Measurements from ENCODE around the gene DOCK10. TPM values are rescaled to one million over a fixed set of nuclear protein-coding genes. Genes with fewer than 3 reads are reported as not detected.

The DOCK10 gene
- total RNA-seq, 4 donors from 2014 or later: 16.7 to 37.2 (median 20.8) TPM

DNA sequence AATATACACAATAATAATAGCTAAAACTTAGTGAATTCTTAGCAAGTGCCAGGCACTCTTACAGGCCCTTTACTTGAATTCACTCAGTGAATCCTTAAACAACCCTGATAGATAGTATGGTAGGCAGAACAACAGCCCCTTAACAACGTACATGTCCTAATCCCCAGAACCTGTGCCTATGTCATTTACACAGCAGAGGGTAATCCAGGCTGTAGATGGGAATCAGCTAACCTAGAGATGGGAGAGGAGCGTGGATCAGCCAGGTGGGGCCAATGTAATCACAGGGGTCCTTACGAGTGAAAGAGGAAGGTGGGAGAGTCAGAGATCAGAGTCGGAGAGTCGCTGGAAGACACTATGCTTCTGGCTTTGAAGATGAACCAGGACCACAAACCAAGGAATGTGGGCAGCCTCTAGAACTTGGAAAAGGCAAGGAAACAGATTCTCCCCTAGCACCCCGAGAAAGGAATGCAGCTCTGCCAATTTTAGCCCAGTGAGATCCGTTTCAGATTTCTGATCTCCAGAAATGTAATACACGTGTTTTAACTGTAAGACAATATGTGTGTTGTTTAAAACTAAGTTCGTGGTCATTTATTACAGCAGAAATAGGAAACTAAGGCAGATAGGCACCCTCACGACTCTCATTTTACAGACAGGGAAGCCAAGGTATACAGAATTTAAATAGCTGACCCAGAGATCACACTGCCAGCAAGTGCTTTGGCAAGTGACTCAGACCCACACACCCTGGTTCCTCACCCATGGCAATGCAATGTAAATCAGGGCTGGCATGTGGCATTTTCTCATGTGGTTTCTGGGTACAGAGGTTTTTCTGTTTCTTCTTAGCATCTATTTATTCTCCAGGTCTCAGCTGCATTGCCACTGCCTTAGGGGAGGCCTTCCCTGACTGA is 68.9 kb downstream of the DOCK10 start:
- WGBS, 2 donors: 65 to 73% methylated on average over 10 of the region's 10 CpGs
- no peak for DNase-seq (ENCODE audit: low spot score in 2 of 2)
- no peak for TF ChIP-seq EP300 (IDR thresholded peaks at IDR 0.05)
- no peak for TF ChIP-seq POLR2A (IDR thresholded peaks at IDR 0.05)
- Histone ChIP-seq H3K36me3 (no peaks in the 10 kb centered on the region), H3K4me1 (peaks cover 0 to 24% (median 9%) of the 10 kb centered on the region in 4 donors), H3K27ac (peak overlapping the region in 3 of 4 donors; percentile 8 to 46 (median 40)), H3K9me3 (no peaks in the 10 kb centered on the region), H3K27me3 (no peaks in the 10 kb centered on the region), H3K4me3 (no peak overlapping the region)

DNA sequence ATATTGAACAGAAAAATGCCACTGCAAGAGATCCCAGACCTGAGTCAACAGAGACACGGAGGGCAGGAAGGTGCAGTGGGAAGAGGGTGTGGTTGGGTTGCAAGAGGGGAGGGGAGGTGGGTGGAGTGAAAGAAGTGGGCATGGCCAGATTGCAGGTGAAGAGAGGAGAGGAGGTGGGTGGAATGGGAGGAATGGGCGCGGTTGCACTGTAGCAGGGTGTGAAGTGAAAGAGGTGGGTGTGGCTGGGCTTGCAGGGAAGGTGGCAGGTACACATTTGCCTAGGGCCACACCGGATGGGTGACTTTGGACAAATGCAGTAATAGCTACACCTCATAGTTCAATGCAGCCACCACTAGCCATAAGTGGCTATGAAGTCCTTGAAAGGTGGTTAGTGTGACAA is 71.1 kb downstream of the DOCK10 start:
- H3K9me3 ChIP-seq: no peaks in the 10 kb centered on the region
- WGBS, 2 donors: 82 to 88% methylated on average over 4 of the region's 4 CpGs
- H3K36me3 ChIP-seq: no peaks in the 10 kb centered on the region
- no peak overlapping the region for H3K27ac ChIP-seq
- no peak overlapping the region for H3K4me3 ChIP-seq
- no peak for DNase-seq (ENCODE audit: low spot score in 2 of 2)
- TF ChIP-seq, protein P1, sequence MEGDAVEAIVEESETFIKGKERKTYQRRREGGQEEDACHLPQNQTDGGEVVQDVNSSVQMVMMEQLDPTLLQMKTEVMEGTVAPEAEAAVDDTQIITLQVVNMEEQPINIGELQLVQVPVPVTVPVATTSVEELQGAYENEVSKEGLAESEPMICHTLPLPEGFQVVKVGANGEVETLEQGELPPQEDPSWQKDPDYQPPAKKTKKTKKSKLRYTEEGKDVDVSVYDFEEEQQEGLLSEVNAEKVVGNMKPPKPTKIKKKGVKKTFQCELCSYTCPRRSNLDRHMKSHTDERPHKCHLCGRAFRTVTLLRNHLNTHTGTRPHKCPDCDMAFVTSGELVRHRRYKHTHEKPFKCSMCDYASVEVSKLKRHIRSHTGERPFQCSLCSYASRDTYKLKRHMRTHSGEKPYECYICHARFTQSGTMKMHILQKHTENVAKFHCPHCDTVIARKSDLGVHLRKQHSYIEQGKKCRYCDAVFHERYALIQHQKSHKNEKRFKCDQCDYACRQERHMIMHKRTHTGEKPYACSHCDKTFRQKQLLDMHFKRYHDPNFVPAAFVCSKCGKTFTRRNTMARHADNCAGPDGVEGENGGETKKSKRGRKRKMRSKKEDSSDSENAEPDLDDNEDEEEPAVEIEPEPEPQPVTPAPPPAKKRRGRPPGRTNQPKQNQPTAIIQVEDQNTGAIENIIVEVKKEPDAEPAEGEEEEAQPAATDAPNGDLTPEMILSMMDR (IDR thresholded peaks at IDR 0.05): no peak
- no peak for TF ChIP-seq POLR2A (IDR thresholded peaks at IDR 0.05)
- TF ChIP-seq EP300 (IDR thresholded peaks at IDR 0.05): no peak
- H3K27me3 ChIP-seq: no peaks in the 10 kb centered on the region
- peaks cover 0 to 25% (median 11%) of the 10 kb centered on the region in 4 donors for H3K4me1 ChIP-seq

DNA sequence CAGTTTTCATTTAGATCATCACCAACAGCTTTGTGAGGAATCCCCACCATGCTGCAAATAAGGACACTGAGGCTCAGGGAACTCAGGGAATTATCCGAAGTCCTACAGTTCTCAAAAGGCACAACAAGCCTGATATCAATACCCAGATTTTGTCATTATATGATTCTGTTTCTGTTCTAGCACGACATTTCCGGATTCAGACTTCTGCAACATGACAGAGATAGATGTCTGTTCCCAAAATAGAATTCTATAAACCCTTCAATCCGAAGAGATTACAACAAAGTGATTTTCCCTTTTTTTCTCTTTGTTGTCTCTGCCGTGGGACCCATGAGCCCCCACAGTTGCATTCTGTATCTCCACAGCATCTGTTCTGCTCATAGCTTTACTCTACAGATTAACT is 72.0 kb downstream of the DOCK10 start:
- no peaks in the 10 kb centered on the region for H3K9me3 ChIP-seq
- H3K27me3 ChIP-seq: no peaks in the 10 kb centered on the region
- peaks cover 0 to 25% (median 11%) of the 10 kb centered on the region in 4 donors for H3K4me1 ChIP-seq
- TF ChIP-seq, protein P1 (IDR thresholded peaks at IDR 0.05): no peak
- TF ChIP-seq EP300 (IDR thresholded peaks at IDR 0.05) (no peak), POLR2A (IDR thresholded peaks at IDR 0.05) (no peak)
- H3K4me3 ChIP-seq: no peak overlapping the region
- no peaks in the 10 kb centered on the region for H3K36me3 ChIP-seq
- DNase-seq (ENCODE audit: low spot score in 2 of 2): no peak
- peak overlapping the region in 2 of 4 donors; percentile 15 to 48 for H3K27ac ChIP-seq
- WGBS, 2 donors: 43 to 58% methylated on average over 5 of the region's 5 CpGs

DNA sequence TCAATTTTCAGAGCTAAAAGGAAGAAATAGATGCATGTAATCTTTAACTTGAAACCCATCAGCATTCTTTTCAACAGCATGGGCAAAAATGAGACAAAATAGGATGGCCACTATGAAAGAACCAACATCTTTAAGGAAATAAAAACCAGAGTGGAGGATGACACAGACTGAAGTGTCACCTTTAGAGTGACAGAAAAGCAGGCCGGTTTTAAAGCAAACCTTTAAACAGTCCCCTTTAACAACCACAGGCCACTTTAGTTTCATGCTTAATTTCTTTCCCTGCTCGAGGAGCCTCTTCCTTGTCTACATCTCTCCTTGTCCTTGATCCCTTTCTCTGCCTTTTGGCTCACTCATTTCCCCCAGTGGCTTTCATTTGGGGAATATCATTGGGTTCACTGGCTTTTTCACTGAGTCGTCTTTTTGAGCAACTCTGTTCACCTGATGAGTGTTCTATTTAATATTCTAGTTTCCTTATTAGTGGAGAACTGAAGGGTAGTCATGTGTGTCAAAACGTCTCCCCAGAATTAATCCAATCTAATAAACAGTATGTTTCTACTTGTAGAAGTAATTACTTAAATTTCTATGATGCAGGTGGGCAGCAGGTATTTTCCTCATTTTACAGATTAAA is 72.5 kb downstream of the DOCK10 start:
- no peaks in the 10 kb centered on the region for H3K27me3 ChIP-seq
- H3K4me3 ChIP-seq: no peak overlapping the region
- 79 to 87% methylated on average over 4 of the region's 4 CpGs for WGBS, 2 donors
- peak overlapping the region in 3 of 4 donors; percentile 15 to 48 (median 36) for H3K27ac ChIP-seq
- H3K9me3 ChIP-seq: no peaks in the 10 kb centered on the region
- no peak for DNase-seq (ENCODE audit: low spot score in 2 of 2)
- no peak for TF ChIP-seq POLR2A (IDR thresholded peaks at IDR 0.05)
- TF ChIP-seq, protein P1 (IDR thresholded peaks at IDR 0.05): no peak
- TF ChIP-seq EP300 (IDR thresholded peaks at IDR 0.05): no peak
- H3K36me3 ChIP-seq: no peaks in the 10 kb centered on the region
- peaks cover 0 to 25% (median 11%) of the 10 kb centered on the region in 4 donors for H3K4me1 ChIP-seq

DNA sequence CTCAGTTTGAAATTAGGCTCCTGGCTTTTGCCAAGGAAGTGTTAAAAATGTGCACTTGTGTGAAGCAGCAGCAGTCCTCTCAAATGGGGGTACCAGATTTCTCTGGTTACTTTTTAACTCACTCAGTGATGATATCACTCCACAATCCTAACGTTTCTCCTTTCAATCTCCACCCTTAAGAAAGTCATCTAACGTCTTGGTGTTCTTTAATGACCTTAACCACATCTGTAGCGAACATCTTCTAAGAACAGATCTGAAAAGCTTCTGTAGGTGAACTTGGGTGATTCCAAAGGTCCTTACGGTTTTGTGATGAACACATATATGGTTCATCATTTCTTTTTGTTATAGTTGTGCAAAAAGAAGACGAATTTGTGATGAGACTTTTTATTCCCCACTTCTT is 73.2 kb downstream of the DOCK10 start:
- 73 to 85% methylated on average over 5 of the region's 5 CpGs for WGBS, 2 donors
- DNase-seq (ENCODE audit: low spot score in 2 of 2): no peak
- H3K27ac ChIP-seq: no peak overlapping the region
- peaks cover 0 to 25% (median 9%) of the 10 kb centered on the region in 4 donors for H3K4me1 ChIP-seq
- H3K9me3 ChIP-seq: no peaks in the 10 kb centered on the region
- no peak overlapping the region for H3K4me3 ChIP-seq
- no peaks in the 10 kb centered on the region for H3K27me3 ChIP-seq
- H3K36me3 ChIP-seq: no peaks in the 10 kb centered on the region
- TF ChIP-seq EP300 (IDR thresholded peaks at IDR 0.05) (no peak), POLR2A (IDR thresholded peaks at IDR 0.05) (no peak)
- TF ChIP-seq, protein P1 (IDR thresholded peaks at IDR 0.05): no peak
